ENCODE data around the gene CEP85L.

GRCh38 chr6:118579786-118580185 lies 71.6 kb downstream of the CEP85L start:
- TF ChIP-seq TCF7L2 (IDR thresholded peaks at IDR 0.05; ENCODE audit: borderline replicate concordance, extremely low read depth, insufficient read depth, insufficient read length) = no peak
- TF ChIP-seq CTCF (IDR thresholded peaks at IDR 0.05 in 2 of 3, conservative IDR thresholded peaks at IDR 0.05 in 1 of 3; ENCODE audit: borderline replicate concordance in 1 of 3, insufficient read depth in 1 of 3, low read depth in 2 of 3, low read length in 2 of 3) = no peak
- no peak for TF ChIP-seq POLR2AphosphoS5 (IDR thresholded peaks at IDR 0.05; ENCODE audit: low read depth, low read length)
- TF ChIP-seq POLR2A (IDR thresholded peaks at IDR 0.05; ENCODE audit: borderline replicate concordance, extremely low read depth, insufficient read depth, insufficient read length) = no peak
- TF ChIP-seq ZNF274 (IDR thresholded peaks at IDR 0.05; ENCODE audit: low read depth, low read length) = no peak
- TF ChIP-seq YY1 (IDR thresholded peaks at IDR 0.05; ENCODE audit: extremely low read depth, insufficient replicate concordance, low read depth, low read length) = no peak
- no peak for TF ChIP-seq SP1 (IDR thresholded peaks at IDR 0.05; ENCODE audit: low read depth)
- TF ChIP-seq EZH2 (IDR thresholded peaks at IDR 0.05) = no peak
- TF ChIP-seq SRF (IDR thresholded peaks at IDR 0.05; ENCODE audit: low read depth) = no peak
- TF ChIP-seq EZH2phosphoT487 (IDR thresholded peaks at IDR 0.05; ENCODE audit: borderline replicate concordance) = no peak
- TF ChIP-seq ZBTB33 (IDR thresholded peaks at IDR 0.05; ENCODE audit: extremely low read depth, insufficient replicate concordance, low read length) = no peak

Data from HCT116 (cell line).